Daoy (cell line): ENCODE results near the gene XYLB. TPM values are rescaled to one million over a fixed set of nuclear protein-coding genes. Genes with fewer than 3 reads are reported as not detected.

Experiments
- DNase-seq: peaks from one replicate; pipeline ENCODE4 v3.0.0-alpha.2; 2015; ENCODE audit warnings: low read depth
- total RNA-seq: library from RNA; depleted of rRNA; stranded (reverse); fragments of >200 nt; shearing (Covaris generic); gene quantifications from 2 replicates; pipeline ENCODE4 v1.2.3, GENCODE V29; 2014

The XYLB gene
- total RNA-seq, 1 experiment from 2014 or later: 2.5 TPM

DNA sequence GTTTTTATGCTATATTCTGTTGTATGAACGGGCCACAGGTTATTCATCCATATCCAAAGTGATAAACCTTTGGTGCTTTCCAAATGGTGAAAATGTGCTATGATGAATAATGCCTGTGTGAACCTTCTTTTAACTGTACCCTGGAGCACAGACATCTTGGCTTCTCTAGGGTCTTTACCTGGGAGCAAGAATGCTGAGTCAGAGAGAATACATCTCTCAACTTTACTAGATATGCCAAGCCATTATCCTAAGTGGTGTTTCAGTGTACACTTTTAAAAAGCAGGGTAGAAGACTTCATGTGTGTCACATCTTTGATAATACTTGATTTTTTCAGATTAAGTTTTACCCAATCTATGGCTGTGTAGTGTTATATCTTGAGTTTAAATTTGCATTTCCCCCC is 23.5 kb upstream of the XYLB start:
- DNase-seq: no peak

DNA sequence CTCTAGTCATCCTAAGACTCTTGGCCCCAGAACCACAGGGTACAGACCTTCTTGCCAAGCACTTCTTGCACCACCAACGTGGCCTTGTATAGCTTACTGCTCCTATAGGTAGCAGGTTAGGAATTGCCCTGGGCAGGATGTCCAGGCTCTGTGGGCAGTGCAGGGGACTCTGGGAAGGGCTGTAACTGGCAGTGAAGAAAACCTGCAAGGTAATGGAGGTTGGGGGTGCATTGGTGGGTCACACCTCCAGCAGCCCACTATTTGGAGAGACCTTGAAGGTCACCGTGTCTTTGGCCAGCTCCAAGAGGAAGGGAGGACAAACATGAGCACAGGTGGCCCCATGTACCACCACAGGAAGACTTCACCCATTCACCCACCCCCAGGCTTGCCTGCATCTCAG is 21.3 kb upstream of the XYLB start:
- no peak for DNase-seq

DNA sequence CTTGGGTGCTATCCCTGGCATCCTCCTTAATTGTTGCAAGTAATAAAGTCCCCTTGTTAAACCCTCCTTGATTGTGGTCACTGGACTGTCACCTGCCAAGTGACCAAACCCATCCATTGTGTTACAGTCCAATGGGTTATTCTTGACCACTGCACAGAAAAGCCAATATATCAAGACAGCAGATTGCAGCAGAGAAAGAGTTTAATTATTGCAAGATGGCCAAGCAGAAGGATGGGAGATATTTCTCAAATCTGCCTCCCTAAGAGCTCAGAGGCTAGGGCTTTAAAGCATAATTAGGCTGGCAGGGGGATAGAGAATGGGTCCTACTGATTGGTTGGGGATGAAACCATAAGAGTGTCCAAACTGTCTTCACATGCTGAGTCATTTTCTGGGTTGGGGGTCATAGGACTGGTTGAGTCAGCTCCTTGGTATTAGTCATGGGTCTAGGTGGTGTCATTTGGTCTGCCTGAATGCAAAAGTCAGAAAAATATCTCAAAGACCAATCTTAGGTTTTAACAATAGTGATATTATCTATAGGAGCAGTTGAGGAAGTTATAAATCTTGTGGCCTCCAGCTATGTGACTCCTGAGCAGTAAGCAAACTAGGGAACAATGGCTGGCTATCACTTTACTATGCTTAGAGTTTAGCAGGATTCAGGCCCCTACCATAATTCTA is 19.1 kb upstream of the XYLB start:
- DNase-seq: peak; percentile 64

DNA sequence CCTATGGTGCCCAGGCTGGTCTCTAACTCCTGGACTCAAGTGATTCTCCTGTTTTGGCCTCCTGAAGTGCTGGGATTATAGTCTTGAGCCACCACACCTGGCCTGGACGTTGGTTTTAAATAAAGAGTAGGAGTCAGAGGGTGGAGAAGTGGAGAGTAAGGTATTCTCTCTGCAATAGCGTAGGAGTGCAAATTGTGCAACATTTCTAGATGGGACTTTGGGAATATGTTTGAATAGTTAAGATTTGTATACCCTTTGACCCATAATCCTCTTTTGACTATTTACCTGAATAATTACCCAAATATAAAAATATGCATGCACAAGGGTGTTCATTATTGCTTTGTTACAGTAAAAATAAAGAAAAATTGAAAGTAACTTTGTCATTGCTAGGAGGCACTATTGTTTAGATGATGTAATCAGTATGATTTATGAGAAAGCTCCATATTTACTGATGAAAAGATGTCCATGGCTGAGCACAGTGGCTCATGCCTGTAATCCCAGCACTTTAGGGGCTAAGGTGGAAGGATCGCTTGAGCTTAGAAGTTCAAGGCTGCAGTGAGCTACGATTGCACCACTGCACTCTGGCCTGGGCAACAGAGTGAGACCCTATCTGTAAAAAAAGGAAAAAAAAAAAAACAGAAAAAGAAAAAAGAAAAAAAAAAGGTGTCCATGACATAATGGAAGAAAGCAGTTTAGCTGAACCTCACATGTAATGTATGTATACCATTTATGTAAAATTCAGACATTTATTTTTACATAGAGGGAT is 15.1 kb upstream of the XYLB start:
- no peak for DNase-seq

DNA sequence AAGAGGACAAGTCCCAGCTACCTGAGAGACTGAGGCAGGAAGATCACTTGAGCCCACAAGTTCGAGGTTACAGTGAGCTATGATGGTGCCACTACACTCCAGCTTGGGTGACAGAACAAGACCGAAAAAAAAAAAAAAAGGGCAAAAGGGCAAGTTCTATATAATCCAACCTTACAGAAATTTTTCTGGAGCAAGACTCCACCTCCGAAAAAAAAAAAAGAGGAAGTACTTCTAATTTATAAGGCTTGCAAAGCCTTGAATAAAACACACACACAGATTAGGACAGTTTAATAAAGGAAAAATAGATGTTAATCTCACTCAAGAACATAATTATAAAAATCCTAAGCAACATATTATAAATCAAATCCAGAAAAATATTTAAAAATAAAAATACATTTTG is 14.4 kb upstream of the XYLB start:
- no peak for DNase-seq

DNA sequence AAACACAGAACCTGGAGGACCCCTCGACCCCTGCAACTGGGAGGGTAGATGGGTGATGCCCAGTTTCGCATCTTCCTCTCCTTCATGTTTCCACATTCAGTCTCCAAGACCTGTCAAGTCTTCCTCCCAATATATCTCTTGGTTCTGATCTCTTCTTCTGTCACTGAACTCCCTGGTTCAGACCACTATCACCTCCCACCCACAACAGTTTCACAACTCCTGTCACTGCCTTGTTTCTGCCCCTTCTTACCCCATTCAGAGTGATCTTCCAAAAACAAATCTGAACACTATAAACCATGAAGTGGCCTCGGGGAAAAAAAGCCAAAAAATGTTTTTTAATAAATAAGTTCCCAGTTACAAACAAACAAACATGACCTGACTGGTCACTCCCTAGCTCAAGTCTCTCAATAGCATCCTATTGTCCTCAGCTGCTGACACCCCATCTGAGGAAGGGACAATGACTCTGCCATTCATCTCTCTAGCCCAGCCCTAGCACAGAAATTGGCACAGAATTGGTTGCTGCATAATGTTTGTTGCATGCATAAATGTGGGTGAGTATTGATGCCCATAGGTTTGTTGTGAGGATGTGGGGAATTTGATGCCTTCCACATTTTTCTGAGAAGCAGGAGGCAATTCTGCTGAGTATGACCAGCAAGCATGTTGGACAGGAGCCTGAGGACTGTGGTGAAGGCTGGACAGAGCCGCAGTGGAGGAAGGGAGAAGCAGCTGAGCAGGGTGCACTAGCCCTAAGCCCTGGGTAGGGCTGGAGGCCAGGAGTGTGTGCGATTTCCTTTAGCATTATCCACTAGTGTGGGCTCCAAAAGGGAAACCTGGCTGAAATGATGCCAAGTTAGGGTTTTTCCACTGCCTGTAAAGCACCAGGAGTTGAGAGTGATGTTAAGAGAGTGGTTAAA is 12.2 kb upstream of the XYLB start:
- no peak for DNase-seq

DNA sequence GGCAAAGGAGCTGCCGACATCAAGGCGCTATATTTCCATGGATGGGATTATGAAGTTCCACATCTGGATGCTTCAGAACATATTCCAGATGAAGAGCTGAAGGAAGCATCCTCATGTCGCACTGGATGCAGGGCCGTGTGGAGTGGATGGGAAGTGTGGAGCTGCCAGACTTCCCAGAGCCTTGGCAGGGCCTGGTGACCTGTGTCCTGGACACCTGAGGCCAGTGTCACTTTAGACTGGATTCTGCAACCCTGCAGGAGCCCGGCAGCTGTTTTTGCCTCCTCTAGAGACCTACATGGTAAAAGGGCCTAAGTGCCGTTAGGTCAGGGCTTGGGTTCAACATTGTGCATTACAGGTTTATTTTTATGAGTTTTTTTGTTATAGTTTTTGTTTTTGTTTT is 11.3 kb upstream of the XYLB start:
- DNase-seq: no peak

DNA sequence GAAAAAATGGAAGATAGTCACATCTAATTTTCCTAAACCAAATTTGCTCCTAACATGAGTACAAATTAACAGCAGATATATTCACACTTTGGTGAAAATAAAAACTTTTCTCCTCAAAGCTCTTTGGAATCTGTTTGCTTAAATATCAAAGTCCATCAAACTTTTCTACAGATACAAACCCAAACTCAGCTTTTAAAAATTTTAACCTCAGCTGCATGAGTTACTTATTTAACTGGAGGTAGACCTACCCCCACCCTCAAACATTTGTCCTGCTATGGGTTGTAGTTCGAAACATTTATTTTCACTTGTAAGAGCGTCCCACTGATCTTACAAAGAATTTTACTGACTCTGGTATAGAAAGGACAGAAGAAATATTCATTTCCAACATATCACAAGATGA is 8.9 kb upstream of the XYLB start:
- no peak for DNase-seq

DNA sequence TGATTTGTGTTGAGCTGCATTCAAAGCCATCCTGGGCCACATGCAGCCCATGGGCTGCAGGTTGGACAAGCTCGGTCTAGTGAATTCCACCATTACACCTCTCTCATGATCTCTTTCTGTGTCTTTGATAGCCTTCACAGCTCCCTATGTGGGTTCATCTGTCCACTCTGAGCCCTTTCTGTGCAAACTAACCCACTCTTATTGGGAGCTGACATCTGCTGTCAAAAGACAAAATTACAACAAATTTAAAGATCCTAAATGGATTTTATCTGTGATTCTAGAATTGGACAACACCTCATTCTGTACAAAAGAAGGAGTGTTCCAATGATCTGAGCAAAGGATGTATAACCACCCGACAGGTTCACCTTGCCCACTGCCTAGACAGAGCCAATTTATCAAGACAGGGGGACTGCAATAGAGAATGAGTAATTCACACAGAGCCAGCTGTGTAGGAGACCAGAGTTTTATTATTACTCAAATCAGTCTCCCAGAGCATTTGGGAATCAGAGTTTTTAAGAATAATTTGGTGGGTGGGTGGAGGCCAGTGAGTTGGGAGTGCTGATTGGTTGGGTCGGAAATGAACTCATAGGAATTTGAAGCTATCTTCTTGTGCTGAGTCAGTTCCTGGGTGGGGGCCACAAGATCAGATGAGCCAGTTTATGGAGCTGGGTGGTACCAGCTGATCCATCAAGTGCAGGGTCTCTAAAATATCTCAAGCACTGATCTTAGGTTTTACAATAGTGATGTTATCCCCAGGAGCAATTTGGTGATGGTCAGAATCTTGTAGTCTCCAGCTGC is 2.6 kb upstream of the XYLB start:
- no peak for DNase-seq

DNA sequence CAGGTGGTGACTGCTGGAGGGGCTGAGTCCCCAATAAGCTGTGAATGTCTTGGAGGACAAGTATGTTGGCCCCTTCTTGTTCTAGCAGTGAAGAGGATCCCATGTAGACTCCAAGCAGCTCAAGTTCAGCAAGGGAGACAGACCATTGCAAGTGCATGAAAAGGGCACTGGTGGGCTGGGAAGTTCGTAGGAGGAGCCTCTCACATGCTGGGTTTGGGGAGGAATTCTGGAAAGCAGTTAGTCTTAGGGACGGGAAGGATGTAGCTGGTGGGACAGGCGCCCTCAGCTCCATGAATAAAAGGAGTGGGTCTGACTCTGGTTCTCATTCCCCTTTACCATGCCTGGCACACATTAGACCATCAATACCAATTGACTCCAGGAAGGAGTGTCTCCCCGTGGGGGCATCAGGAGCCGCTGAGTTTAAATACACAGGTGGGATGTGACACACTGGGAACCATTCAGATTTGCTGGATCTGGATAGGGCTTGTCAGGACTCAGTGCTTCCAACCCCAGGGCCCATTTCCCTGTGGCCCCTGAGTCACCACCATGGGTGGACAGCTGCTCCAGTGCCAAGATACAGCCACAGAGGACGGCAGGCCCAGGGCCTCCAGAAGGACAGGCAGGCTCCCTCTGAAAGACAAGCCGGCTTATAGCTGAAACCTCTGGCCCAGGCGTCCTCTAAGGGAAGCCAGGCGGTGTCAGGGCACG is 552 bp upstream of the XYLB start:
- no peak for DNase-seq

DNA sequence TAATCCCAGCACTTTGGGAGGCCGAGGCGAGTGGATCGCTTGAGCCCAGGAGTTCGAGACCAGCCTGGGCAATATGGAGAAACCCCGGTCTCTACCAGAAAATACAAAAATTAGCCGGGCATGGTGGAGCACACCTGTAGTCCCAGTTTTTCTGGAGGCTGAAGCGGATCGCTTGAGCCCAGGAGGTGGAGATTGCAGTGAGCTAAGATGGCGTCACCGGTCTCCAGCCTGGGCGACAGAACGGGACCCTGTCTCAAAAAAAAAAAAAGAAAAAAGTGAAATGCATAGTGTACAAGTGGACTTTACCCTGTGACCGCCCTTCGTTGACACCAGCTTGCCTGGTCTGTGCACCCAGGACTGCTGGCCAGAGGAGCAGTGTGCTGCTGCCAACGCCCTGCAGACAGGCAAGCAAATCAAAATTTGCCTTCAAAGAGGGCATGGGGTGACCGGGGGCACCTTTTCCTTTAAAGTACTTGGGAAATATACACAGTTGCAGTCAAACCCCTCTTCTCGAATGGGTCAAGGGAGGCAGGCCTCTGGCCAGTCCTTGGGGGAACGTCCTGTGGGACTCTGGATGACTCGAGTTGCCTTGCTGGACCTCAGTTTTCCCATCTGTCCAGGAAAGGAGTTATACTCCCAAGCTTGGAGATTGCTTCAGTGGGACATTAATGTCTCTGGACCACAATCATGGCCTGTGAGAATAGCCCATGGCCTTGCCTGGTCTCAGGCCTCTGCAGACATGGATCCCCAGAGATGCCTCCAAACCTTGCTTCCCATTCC is 1.0 kb downstream of the XYLB start:
- DNase-seq: no peak

DNA sequence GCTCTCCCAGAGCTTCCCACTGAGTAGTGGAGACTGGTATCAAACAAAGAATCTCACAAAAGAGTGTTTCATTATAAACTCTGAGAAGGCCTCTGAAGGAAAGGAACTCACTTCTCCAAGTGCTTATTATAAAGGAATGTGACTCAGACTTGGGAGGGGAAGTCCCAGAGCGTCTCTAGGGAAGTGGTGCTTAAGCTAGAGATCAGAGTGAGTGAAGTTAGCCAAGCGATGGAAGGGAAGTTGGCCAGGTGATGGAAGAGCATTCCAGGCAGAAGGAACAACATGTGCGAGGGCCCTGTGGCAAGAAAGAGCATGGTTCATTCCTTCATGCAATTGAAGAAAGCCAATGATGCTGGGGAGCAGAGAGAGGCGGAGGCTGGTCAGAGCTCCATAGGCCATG is 2.3 kb downstream of the XYLB start:
- DNase-seq: peak; percentile 43

DNA sequence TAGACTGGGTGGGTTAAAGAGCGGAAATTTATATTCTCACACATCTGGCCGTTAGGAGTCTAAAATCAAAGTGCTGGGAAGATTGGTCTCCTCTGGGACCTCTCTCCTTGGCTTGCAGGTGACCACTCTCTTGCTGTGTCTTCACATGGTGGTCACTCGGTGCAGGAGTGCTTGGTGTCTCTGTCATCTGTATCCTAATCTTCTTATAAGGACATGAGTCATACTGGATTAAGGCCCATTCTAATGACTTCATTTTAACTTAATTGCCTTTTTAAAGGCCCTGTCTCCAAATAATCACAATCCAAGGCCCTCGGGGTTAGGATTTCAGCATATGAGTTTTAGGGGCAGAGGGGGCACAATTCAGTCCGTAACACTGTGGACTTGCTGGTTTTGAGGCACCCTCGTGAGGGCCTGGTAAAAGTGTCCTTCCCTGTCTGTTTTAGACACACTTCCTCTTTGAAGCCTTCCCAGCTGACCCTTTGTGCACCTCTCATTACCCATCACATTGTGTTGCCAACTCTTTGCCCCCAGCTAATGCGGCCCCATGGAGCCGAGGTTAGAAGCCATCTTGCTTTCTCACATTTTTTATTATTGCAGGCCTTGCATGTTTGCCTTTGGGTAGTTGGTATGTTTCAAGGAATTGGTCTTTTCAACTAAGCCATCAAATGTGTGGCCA is 3.2 kb downstream of the XYLB start:
- DNase-seq: peak; percentile 29

DNA sequence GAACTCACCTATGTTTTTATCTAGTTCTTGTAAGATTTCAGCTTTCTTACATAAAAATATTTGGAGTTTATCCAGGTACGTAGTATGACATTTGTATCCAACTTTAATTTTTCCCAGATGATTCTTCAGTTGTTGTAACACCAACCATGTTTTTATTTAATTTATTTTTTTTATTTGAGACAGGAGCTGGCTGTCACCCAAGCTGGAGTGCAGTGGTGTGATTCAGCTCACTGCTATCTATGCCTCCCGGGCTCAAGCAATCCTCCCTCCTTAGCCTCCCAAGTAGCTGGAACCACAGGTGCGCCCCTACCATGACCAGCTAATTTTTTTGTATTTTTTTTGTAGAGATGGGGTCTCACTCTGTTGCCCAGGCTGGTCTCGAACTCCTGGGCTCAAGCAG is 6.6 kb downstream of the XYLB start:
- DNase-seq: peak; percentile 37

DNA sequence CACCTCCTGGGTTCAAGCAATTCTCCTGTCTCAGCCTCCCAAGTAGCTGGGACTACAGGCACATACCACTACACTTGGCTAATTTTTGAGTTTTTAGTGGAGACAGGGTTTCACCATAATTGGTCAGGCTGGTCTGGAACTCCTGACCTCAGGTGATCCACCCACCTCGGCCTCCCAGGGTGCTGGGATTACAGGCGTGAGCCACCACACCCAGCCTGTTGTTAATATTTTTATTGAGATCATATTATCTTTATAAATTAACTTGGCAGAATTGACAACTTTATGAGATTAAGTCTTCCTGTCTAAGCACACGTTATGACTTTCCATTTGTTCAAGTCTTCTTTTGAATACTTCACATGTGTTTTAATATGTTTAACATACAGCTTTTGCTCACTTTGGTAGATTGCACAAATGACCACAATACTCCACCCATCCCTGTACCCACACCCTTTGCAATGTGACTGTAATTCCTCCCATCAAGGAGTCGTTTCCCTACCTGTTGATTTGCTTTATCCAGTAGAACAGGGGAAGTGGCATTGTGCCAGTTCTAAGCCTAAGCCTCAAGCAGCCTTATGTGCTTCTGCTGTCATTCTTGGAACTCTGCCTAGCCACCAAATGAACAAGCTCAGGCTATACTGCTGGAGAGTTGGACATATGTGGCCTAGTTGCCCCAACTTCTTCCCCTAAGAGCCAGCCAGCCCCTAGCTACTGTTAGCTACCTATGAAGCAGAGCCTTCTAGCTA is 8.2 kb downstream of the XYLB start:
- peak; percentile 65 for DNase-seq

DNA sequence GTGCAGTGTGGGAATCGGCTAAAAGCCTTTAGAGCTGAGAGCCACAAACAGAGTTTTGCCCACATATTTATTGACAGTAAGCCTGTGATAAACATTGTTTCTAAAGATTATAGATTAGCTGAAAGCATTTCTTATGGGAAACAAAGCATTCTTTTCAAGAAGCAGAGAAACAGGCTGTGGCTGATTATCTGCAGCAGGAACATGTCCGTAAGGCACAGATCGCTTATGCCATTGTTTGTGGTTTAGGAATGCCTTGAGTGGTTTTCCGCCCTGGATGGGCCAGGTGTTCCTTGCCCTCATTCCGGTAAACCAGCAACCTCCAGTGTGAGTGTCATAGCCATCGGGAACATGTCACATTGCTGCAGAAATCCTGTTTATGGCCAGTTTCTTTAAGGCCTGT is 12.5 kb downstream of the XYLB start:
- no peak for DNase-seq

DNA sequence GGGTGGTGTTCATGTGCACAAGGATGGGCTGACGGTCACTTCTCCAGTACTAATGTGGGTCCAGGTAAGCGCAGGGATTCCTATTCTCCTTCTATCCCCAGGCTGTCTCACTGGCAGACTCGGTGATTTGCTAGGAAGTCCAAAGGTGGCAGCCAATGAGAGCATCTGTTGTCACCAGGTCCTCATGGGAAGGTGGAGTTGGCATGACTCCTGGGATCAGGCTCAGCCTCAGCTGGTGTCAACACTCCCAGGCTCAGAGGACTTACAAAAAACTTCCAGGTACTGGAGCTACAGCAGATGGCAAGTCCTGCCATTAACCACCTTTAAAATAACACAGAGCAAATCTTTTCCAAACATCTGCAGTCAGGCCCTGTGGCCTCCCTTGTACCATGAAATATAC is 13.8 kb downstream of the XYLB start:
- DNase-seq: no peak

DNA sequence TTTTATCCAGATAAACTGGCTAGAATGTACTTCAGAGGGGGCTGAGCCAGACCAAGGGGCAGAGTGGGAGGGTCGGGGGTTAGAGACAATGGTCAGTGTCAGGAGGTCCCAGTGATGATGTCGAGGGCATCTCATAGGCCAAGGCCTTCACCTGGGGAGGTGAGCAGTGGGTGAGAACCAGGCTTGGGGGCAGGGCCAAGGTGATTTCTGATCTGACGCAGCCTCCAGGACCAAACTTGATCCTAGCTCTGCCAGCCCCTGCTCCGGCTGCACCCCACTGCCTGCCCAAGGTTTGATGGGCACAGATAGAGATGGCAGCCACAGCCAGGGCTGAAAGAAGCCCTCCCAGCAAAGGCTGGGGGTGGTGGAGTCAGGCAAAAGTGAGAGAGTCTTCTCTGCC is 14.9 kb downstream of the XYLB start:
- no peak for DNase-seq

DNA sequence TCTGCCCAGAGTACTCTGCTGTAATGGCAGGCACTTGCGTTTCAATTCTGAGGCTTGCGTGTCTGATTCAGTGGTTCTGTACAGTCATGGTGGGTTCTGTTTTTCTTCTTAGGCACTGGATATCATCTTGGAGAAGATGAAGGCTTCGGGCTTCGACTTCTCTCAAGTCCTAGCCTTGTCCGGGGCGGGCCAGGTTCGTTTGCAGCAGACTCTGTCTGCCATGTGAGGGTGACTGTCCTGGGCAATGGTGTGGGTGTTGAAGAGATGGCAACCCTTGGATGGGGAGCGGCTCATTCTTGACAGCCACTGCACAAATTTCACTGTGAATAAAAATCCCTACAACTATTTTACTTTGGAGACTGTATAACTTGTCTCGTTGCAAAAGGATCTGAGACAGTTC is 16.2 kb downstream of the XYLB start:
- no peak for DNase-seq
